Effector memory CD4-positive, alpha-beta T cell (primary cell): Measurements from ENCODE around the gene SMTNL2.
"Not testable (repeated sequence)": the region's sequence is repeated elsewhere in the genome, so short reads cannot be mapped to it uniquely, and the experiment has no call there.

Experiments used
- DNase-seq, 3 donors: peaks; one replicate each; pipeline ENCODE4 v3.0.0-alpha.2; 2020
- H3K27ac ChIP-seq: 2 replicates; pipeline ENCODE4 v1.7.0; 2013; ENCODE audit warnings: mild to moderate bottlenecking, low read length, moderate library complexity; ENCODE audit not compliant: insufficient read depth, poor library complexity, severe bottlenecking
- H3K27me3 ChIP-seq: replicated peaks from 2 replicates; pipeline ENCODE4 v1.7.0; 2013; ENCODE audit warnings: mild to moderate bottlenecking, low read length; ENCODE audit not compliant: insufficient read depth, control insufficient read depth, poor library complexity, severe bottlenecking
- H3K36me3 ChIP-seq: 2 replicates; pipeline ENCODE4 v1.7.0; 2013; ENCODE audit warnings: mild to moderate bottlenecking, low read length, moderate library complexity; ENCODE audit not compliant: control insufficient read depth, insufficient read depth
- H3K4me1 ChIP-seq: 2 replicates; pipeline ENCODE4 v1.7.0; 2013; ENCODE audit warnings: low read length, mild to moderate bottlenecking; ENCODE audit not compliant: control insufficient read depth, insufficient read depth, poor library complexity, severe bottlenecking
- H3K4me3 ChIP-seq: 2 replicates; pipeline ENCODE4 v1.7.0; 2013; ENCODE audit warnings: low read length, low read depth, mild to moderate bottlenecking; ENCODE audit not compliant: insufficient read depth, poor library complexity, severe bottlenecking
- H3K9me3 ChIP-seq: 2 replicates; pipeline ENCODE4 v1.7.0; 2013; ENCODE audit warnings: mild to moderate bottlenecking, low read length, moderate library complexity; ENCODE audit not compliant: control insufficient read depth

Gene SMTNL2

GRCh38 chr17:4640569-4641188 is 56.4 kb downstream of the SMTNL2 start:
- H3K36me3 ChIP-seq, H3K27ac ChIP-seq, DNase-seq, H3K9me3 ChIP-seq, H3K4me1 ChIP-seq, H3K4me3 ChIP-seq: not testable (repeated sequence)
- peaks cover 25% of the 10 kb centered on the region for H3K27me3 ChIP-seq

GRCh38 chr17:4641297-4642195 is 57.2 kb downstream of the SMTNL2 start, which contains the start of gene ALOX15:
ALOX15 (minus strand) TSS chr17:4641678; CDS start chr17:4641651, 27 bp downstream.
- Histone ChIP-seq H3K36me3 (no peaks in the 10 kb centered on the region), H3K4me1 (peaks cover 3% of the 10 kb centered on the region), H3K9me3 (no peaks in the 10 kb centered on the region), H3K27me3 (peaks cover 24% of the 10 kb centered on the region), H3K27ac (no peak within 1 kb of the TSS), H3K4me3 (no peak within 1 kb of the TSS)
- no peak for DNase-seq

- H3K27me3 ChIP-seq, result peaks cover 21% of the 10 kb centered on the region
Measured at GRCh38 chr17:4642286-4642685, 58.0 kb downstream of the SMTNL2 start.

GRCh38 chr17:4643676-4644075 is 59.3 kb downstream of the SMTNL2 start:
- Histone ChIP-seq H3K27ac (no peak overlapping the region), H3K4me1 (peaks cover 3% of the 10 kb centered on the region), H3K4me3 (no peak overlapping the region), H3K27me3 (peaks cover 16% of the 10 kb centered on the region), H3K9me3 (no peaks in the 10 kb centered on the region), H3K36me3 (no peaks in the 10 kb centered on the region)
- DNase-seq, result no peak

More at GRCh38 chr17:4642286-4642685, 58.0 kb downstream of the SMTNL2 start:
- H3K36me3 ChIP-seq, result no peaks in the 10 kb centered on the region
- H3K4me1 ChIP-seq, result peaks cover 3% of the 10 kb centered on the region
- H3K4me3 ChIP-seq, result no peak overlapping the region
- H3K9me3 ChIP-seq, result no peaks in the 10 kb centered on the region
- no peak overlapping the region for H3K27ac ChIP-seq
- no peak for DNase-seq

GRCh38 chr17:4645642-4646041 is 61.3 kb downstream of the SMTNL2 start:
- peaks cover 12% of the 10 kb centered on the region for H3K27me3 ChIP-seq
- H3K4me1 ChIP-seq, result no peaks in the 10 kb centered on the region
- no peak overlapping the region for H3K4me3 ChIP-seq
- DNase-seq, result no peak
- no peaks in the 10 kb centered on the region for H3K36me3 ChIP-seq
- no peak overlapping the region for H3K27ac ChIP-seq
- H3K9me3 ChIP-seq, result no peaks in the 10 kb centered on the region

- no peaks in the 10 kb centered on the region for H3K36me3 ChIP-seq
- no peak overlapping the region for H3K27ac ChIP-seq
- no peaks in the 10 kb centered on the region for H3K9me3 ChIP-seq
- no peaks in the 10 kb centered on the region for H3K4me1 ChIP-seq
- H3K27me3 ChIP-seq, result peaks cover under 1% of the 10 kb centered on the region
- DNase-seq, result no peak
- no peak overlapping the region for H3K4me3 ChIP-seq
Measured at GRCh38 chr17:4648741-4649140, 64.4 kb downstream of the SMTNL2 start.

- no peaks in the 10 kb centered on the region for H3K9me3 ChIP-seq
- no peaks in the 10 kb centered on the region for H3K36me3 ChIP-seq
- no peak overlapping the region for H3K4me3 ChIP-seq
- no peak overlapping the region for H3K27ac ChIP-seq
- no peaks in the 10 kb centered on the region for H3K4me1 ChIP-seq
- no peaks in the 10 kb centered on the region for H3K27me3 ChIP-seq
- no peak for DNase-seq
Measured at GRCh38 chr17:4652997-4653396, 68.7 kb downstream of the SMTNL2 start.

- not testable (repeated sequence) for H3K27ac ChIP-seq, H3K4me3 ChIP-seq, H3K9me3 ChIP-seq, H3K27me3 ChIP-seq, H3K36me3 ChIP-seq, H3K4me1 ChIP-seq, DNase-seq
Measured at GRCh38 chr17:4655933-4656332, 71.6 kb downstream of the SMTNL2 start.

GRCh38 chr17:4657678-4658077 is 73.3 kb downstream of the SMTNL2 start:
- no peaks in the 10 kb centered on the region for H3K9me3 ChIP-seq
- H3K27ac ChIP-seq, result no peak overlapping the region
- H3K4me1 ChIP-seq, result no peaks in the 10 kb centered on the region
- no peak overlapping the region for H3K4me3 ChIP-seq
- no peak for DNase-seq
- no peaks in the 10 kb centered on the region for H3K36me3 ChIP-seq
- H3K27me3 ChIP-seq, result no peaks in the 10 kb centered on the region
